ENCODE data around the gene ABI1. TPM values are rescaled to one million over a fixed set of nuclear protein-coding genes. Genes with fewer than 3 reads are reported as not detected.

The ABI1 gene
- total RNA-seq, 1 experiment from 2014 or later, result 50.8 TPM

- CTCF ChIA-PET, result no interaction called here
- no peaks in the 10 kb centered on the region for H3K36me3 ChIP-seq (ENCODE audit: low read depth)
- H3K9me2 ChIP-seq (ENCODE audit: insufficient read depth), result no peaks in the 10 kb centered on the region
- intact Hi-C loops (cut with micrococcal nuclease; ENCODE audit: unreplicated experiment), result no loop called here
- no peaks in the 10 kb centered on the region for H3K27me3 ChIP-seq (ENCODE audit: insufficient read depth, low read depth)
- no peak overlapping the region for H3K4me2 ChIP-seq
- no peaks in the 10 kb centered on the region for H3K9me3 ChIP-seq (ENCODE audit: insufficient read depth, low read depth)
- H3K4me1 ChIP-seq (replicated peaks; ENCODE audit: insufficient read depth), result no peaks in the 10 kb centered on the region
- no peak overlapping the region for H3K27ac ChIP-seq
- no peaks in the 10 kb centered on the region for H4K20me1 ChIP-seq (ENCODE audit: insufficient read depth)
- no TSS peak for BruUV-seq (replicated peaks)
- H3F3A ChIP-seq (ENCODE audit: insufficient read depth, low read depth), result no peaks in the 10 kb centered on the region
- no peak overlapping the region for H2AFZ ChIP-seq
- POLR2A ChIA-PET (ENCODE audit: unreplicated experiment), result interaction anchor here (0.6 kb wide), 1 partner anchor 221 kb away, joined by 8 read pairs; no protein-coding TSS in a partner anchor
- no peak for DNase-seq
- no peak for TF ChIP-seq CTCF (conservative IDR thresholded peaks at IDR 0.05)
- no peak for TF ChIP-seq EZH2 (IDR thresholded peaks at IDR 0.05; ENCODE audit: low read depth)
- no peak overlapping the region for H3K4me3 ChIP-seq
- no peaks in the 10 kb centered on the region for H3K79me2 ChIP-seq (ENCODE audit: low read depth)
Observed at GRCh38 chr10:26824015-26824690, 36.6 kb downstream of the ABI1 start.

DNA sequence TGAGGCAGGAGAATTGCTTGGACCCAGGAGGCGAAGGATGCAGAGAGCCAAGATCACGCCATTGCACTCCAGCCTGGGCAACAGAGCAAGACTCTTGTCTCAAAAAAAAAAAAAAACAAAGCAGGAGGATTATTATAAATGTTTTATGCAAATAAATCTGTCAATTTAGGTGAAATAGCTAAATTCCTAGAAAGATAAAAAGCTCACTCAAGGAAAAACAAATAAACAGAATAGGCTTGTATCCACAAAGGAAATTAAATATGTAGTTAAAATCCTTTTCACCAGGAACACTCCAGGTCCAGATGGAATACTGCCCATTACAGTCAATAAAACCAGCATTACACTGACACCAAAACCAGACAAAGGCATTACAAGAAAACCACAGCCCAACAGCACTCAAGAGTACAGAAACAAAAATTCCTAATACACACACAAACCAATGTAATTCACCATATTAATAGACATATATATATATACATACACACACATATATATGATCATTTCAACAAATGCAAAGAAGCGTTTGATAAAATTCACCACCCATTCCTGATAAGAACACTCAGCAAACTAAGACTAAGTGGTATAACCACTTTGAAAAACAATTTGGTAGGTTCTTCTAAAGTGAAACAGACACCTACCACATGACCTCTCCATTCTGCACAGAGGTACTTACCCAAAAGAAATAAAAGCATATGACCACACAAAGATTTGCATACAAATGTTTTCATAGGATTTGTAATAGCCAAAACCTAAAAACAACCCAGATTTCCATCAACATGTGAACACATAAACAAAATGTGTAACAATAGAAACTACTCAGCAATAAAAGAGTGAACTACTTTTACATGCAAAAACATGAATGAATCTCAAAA lies 38.8 kb downstream of the ABI1 start:
- H3K9me3 ChIP-seq (ENCODE audit: insufficient read depth, low read depth), result no peaks in the 10 kb centered on the region
- H3K27me3 ChIP-seq (ENCODE audit: insufficient read depth, low read depth), result no peaks in the 10 kb centered on the region
- no peak overlapping the region for H3K27ac ChIP-seq
- H3K9me2 ChIP-seq (ENCODE audit: insufficient read depth), result no peaks in the 10 kb centered on the region
- H3F3A ChIP-seq (ENCODE audit: insufficient read depth, low read depth), result no peaks in the 10 kb centered on the region
- no peak for TF ChIP-seq CTCF (conservative IDR thresholded peaks at IDR 0.05)
- CTCF ChIA-PET, result no interaction called here
- BruUV-seq (replicated peaks), result no TSS peak
- no peak overlapping the region for H2AFZ ChIP-seq
- H3K79me2 ChIP-seq (ENCODE audit: low read depth), result no peaks in the 10 kb centered on the region
- no peaks in the 10 kb centered on the region for H3K4me1 ChIP-seq (replicated peaks; ENCODE audit: insufficient read depth)
- intact Hi-C loops (cut with micrococcal nuclease; ENCODE audit: unreplicated experiment), result no loop called here
- H3K36me3 ChIP-seq (ENCODE audit: low read depth), result no peaks in the 10 kb centered on the region
- POLR2A ChIA-PET (ENCODE audit: unreplicated experiment), result no interaction called here
- H3K4me3 ChIP-seq, result no peak overlapping the region
- no peaks in the 10 kb centered on the region for H4K20me1 ChIP-seq (ENCODE audit: insufficient read depth)
- no peak overlapping the region for H3K4me2 ChIP-seq
- DNase-seq, result no peak

DNA sequence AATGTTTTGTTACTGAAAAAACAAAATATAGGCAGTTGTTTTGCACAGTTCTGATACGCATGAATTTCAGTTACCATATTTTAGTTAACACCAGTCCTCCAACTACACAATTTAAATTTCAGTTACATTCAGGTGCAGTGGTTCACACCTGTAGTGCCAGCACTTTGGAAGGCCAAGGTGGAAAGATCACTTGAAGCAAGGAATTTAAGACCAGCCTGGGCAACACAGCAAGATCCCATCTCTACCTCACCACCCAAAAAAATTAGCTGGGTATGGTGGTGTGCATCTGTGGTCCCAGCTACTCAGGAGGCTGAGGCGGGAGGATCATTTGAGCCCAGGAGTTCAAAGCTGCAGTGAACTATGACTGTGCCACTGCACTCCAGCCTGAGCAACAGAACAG lies 45.3 kb downstream of the ABI1 start:
- H3K36me3 ChIP-seq (ENCODE audit: low read depth), result no peaks in the 10 kb centered on the region
- ChIA-PET CTCF (no interaction called here), POLR2A (ENCODE audit: unreplicated experiment) (no interaction called here)
- H2AFZ ChIP-seq, result no peak overlapping the region
- no peak overlapping the region for H3K4me3 ChIP-seq
- no peaks in the 10 kb centered on the region for H3K27me3 ChIP-seq (ENCODE audit: insufficient read depth, low read depth)
- intact Hi-C loops (cut with micrococcal nuclease; ENCODE audit: unreplicated experiment), result no loop called here
- H3F3A ChIP-seq (ENCODE audit: insufficient read depth, low read depth), result no peaks in the 10 kb centered on the region
- H3K9me3 ChIP-seq (ENCODE audit: insufficient read depth, low read depth), result no peaks in the 10 kb centered on the region
- H3K27ac ChIP-seq, result no peak overlapping the region
- H3K9me2 ChIP-seq (ENCODE audit: insufficient read depth), result no peaks in the 10 kb centered on the region
- peaks cover 6% of the 10 kb centered on the region; the same call in 1 of the 2 replicates for H3K79me2 ChIP-seq (ENCODE audit: low read depth)
- no peaks in the 10 kb centered on the region; the same call in 1 of the 2 replicates for H4K20me1 ChIP-seq (ENCODE audit: insufficient read depth)
- no TSS peak for BruUV-seq (replicated peaks)
- H3K4me1 ChIP-seq (replicated peaks; ENCODE audit: insufficient read depth), result no peaks in the 10 kb centered on the region
- TF ChIP-seq EZH2 (IDR thresholded peaks at IDR 0.05; ENCODE audit: low read depth) (no peak), CTCF (conservative IDR thresholded peaks at IDR 0.05) (no peak)
- H3K4me2 ChIP-seq, result no peak overlapping the region
- no peak for DNase-seq

Measured in PC-9 (cell line).